PFSK-1 (cell line): ENCODE data around the gene CPOX.

ENCODE experiments used
- FOXP2 ChIP-seq: optimal IDR thresholded peaks from 2 replicates; pipeline ENCODE3; 2011; ENCODE audit warnings: borderline replicate concordance, control low read depth, inconsistent platforms; ENCODE audit not compliant: insufficient read depth; ENCODE audit errors: extremely low read length, extremely low read depth
- POLR2AphosphoS5 ChIP-seq: IDR thresholded peaks from 2 replicates; pipeline ENCODE4 v1.6.1; 2012; ENCODE audit warnings: low read depth, mild to moderate bottlenecking, control low read depth, low read length, moderate library complexity
- REST ChIP-seq, 2 experiments: IDR thresholded peaks; 2 replicates each; pipeline versions ENCODE4 v1.6.1 to v1.8.0; 2011 to 2012; ENCODE audit warnings: low read depth in 2 of 2, low read length in 2 of 2, control low read depth in 1 of 2, inconsistent platforms in 1 of 2, mild to moderate bottlenecking in 1 of 2, moderate library complexity in 1 of 2; ENCODE audit not compliant: insufficient read depth in 1 of 2
- SIN3A ChIP-seq: IDR thresholded peaks from 2 replicates; pipeline ENCODE4 v1.6.1; 2012; ENCODE audit warnings: mild to moderate bottlenecking, low read length, moderate library complexity, borderline replicate concordance; ENCODE audit not compliant: insufficient read depth
- TAF1 ChIP-seq: IDR thresholded peaks from 2 replicates; pipeline ENCODE4 v1.6.1; 2012; ENCODE audit warnings: low read length, control low read depth, borderline replicate concordance; ENCODE audit not compliant: insufficient read depth

The CPOX gene

GRCh38 chr3:98556164-98557130, 37.0 kb downstream of the CPOX start:
- TF ChIP-seq POLR2AphosphoS5 = no peak
- no peak for TF ChIP-seq TAF1
- no peak for TF ChIP-seq FOXP2
- no peak for TF ChIP-seq REST (IDR thresholded peaks at IDR 0.05; ENCODE audit: insufficient read depth in 1 of 2, low read depth in 2 of 2, low read length in 2 of 2)
- TF ChIP-seq SIN3A = no peak

DNA sequence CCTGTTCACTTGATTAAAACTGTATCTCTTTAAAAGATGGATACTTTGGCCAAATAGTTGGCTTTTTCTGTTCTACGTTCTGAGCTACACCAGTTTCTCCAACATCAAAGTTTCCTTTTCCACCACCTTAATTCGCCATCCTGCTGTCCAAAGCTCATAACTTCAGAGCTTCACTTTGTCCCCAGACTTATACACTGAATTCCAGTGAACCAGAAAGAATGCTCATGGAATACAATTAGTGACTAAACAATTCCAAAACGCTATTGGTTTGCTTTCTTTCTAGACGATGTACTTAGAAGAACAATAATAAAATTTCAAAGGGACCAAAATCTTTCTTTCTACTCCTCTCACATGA, 38.4 kb downstream of the CPOX start:
- TF ChIP-seq REST (IDR thresholded peaks at IDR 0.05; ENCODE audit: insufficient read depth in 1 of 2, low read depth in 2 of 2, low read length in 2 of 2) (no peak), FOXP2 (no peak), SIN3A (no peak), POLR2AphosphoS5 (no peak), TAF1 (no peak)

- no peak for TF ChIP-seq TAF1
- no peak for TF ChIP-seq REST (IDR thresholded peaks at IDR 0.05; ENCODE audit: insufficient read depth in 1 of 2, low read depth in 2 of 2, low read length in 2 of 2)
- no peak for TF ChIP-seq POLR2AphosphoS5
- no peak for TF ChIP-seq SIN3A
- no peak for TF ChIP-seq FOXP2
These were observed 38.8 kb downstream of the CPOX start for GRCh38 chr3:98554580-98554979.

GRCh38 chr3:98553753-98554152, 39.7 kb downstream of the CPOX start:
- TF ChIP-seq FOXP2 (no peak), SIN3A (no peak), REST (IDR thresholded peaks at IDR 0.05; ENCODE audit: insufficient read depth in 1 of 2, low read depth in 2 of 2, low read length in 2 of 2) (no peak), POLR2AphosphoS5 (no peak), TAF1 (no peak)
